Measurements from ENCODE around the gene MYNN. TPM values are rescaled to one million over a fixed set of nuclear protein-coding genes. Genes with fewer than 3 reads are reported as not detected.

MYNN gene
- total RNA-seq, 1 experiment from 2014 or later, result 16.2 TPM

- H3K4me1 ChIP-seq (ENCODE audit: control insufficient read depth, insufficient read depth, low read length), result no peaks in the 10 kb centered on the region
- TF ChIP-seq CTCF (IDR thresholded peaks at IDR 0.05) (no peak), TCF7L2 (IDR thresholded peaks at IDR 0.05; ENCODE audit: low read depth, low read length) (no peak), POLR2AphosphoS5 (IDR thresholded peaks at IDR 0.05; ENCODE audit: low read depth, low read length) (no peak), SIN3A (IDR thresholded peaks at IDR 0.05; ENCODE audit: borderline replicate concordance, insufficient read depth, low read depth, low read length) (no peak)
- TF ChIP-seq, protein P1, sequence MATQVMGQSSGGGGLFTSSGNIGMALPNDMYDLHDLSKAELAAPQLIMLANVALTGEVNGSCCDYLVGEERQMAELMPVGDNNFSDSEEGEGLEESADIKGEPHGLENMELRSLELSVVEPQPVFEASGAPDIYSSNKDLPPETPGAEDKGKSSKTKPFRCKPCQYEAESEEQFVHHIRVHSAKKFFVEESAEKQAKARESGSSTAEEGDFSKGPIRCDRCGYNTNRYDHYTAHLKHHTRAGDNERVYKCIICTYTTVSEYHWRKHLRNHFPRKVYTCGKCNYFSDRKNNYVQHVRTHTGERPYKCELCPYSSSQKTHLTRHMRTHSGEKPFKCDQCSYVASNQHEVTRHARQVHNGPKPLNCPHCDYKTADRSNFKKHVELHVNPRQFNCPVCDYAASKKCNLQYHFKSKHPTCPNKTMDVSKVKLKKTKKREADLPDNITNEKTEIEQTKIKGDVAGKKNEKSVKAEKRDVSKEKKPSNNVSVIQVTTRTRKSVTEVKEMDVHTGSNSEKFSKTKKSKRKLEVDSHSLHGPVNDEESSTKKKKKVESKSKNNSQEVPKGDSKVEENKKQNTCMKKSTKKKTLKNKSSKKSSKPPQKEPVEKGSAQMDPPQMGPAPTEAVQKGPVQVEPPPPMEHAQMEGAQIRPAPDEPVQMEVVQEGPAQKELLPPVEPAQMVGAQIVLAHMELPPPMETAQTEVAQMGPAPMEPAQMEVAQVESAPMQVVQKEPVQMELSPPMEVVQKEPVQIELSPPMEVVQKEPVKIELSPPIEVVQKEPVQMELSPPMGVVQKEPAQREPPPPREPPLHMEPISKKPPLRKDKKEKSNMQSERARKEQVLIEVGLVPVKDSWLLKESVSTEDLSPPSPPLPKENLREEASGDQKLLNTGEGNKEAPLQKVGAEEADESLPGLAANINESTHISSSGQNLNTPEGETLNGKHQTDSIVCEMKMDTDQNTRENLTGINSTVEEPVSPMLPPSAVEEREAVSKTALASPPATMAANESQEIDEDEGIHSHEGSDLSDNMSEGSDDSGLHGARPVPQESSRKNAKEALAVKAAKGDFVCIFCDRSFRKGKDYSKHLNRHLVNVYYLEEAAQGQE (IDR thresholded peaks at IDR 0.05; ENCODE audit: insufficient read depth in 1 of 2, low read depth in 2 of 2, low read length in 1 of 2), result no peak
- POLR2A ChIA-PET, result no interaction called here
- DNase-seq (ENCODE audit: low read depth, low spot score) (no peak), ATAC-seq (peak; percentile 25; the same call in 1 of the 2 replicates)
- H3K27ac ChIP-seq (ENCODE audit: low read length), result no peak overlapping the region
- no peaks in the 10 kb centered on the region for H3K9me3 ChIP-seq (ENCODE audit: control insufficient read depth, insufficient read depth, low read depth, low read length)
- BruUV-seq (replicated peaks), result no TSS peak
- H3K27me3 ChIP-seq (ENCODE audit: control insufficient read depth, insufficient read depth, low read length), result peaks cover 31% of the 10 kb centered on the region
- intact Hi-C loops (cut with micrococcal nuclease; ENCODE audit: unreplicated experiment), result no loop called here
- CTCF ChIA-PET, result no interaction called here
- in situ Hi-C loops (cut with HindIII; ENCODE audit: low pct_unique_long_range_greater_than_20kb, low sequenced_read_pairs), result no loop called here
- peak overlapping the region; percentile 35 to 62 for H3K4me3 ChIP-seq (ENCODE audit: low read depth in 2 of 2, low read length in 2 of 2)
- H3K36me3 ChIP-seq (ENCODE audit: control insufficient read depth, insufficient read depth, low read length), result no peaks in the 10 kb centered on the region
Observed at GRCh38 chr3:169822091-169822490, 48.9 kb downstream of the MYNN start.

DNA sequence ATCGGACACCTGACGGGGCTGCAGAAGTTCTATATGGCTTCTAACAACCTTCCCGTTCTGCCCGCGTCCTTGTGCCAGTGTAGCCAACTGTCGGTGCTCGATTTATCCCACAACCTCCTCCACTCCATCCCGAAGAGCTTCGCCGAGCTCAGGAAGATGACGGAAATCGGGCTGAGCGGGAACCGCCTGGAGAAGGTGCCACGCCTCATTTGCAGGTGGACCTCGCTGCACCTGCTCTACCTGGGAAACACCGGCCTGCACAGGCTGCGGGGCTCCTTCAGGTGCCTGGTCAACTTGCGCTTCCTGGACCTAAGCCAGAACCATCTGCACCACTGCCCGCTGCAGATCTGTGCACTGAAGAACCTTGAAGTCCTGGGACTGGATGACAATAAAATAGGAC, 49.3 kb downstream of the MYNN start:
- Histone ChIP-seq H3K4me1 (ENCODE audit: control insufficient read depth, insufficient read depth, low read length) (no peaks in the 10 kb centered on the region), H3K27ac (ENCODE audit: low read length) (no peak overlapping the region), H3K9me3 (ENCODE audit: control insufficient read depth, insufficient read depth, low read depth, low read length) (no peaks in the 10 kb centered on the region), H3K27me3 (ENCODE audit: control insufficient read depth, insufficient read depth, low read length) (peaks cover 31% of the 10 kb centered on the region), H3K36me3 (ENCODE audit: control insufficient read depth, insufficient read depth, low read length) (no peaks in the 10 kb centered on the region), H3K4me3 (ENCODE audit: low read depth in 2 of 2, low read length in 2 of 2) (peak overlapping the region; percentile 35 to 62)
- ATAC-seq (peak; percentile 65), DNase-seq (ENCODE audit: low read depth, low spot score) (no peak)
- TF ChIP-seq SIN3A (IDR thresholded peaks at IDR 0.05; ENCODE audit: borderline replicate concordance, insufficient read depth, low read depth, low read length) (no peak), TCF7L2 (IDR thresholded peaks at IDR 0.05; ENCODE audit: low read depth, low read length) (no peak), CTCF (IDR thresholded peaks at IDR 0.05) (no peak), POLR2AphosphoS5 (IDR thresholded peaks at IDR 0.05; ENCODE audit: low read depth, low read length) (no peak)
- TF ChIP-seq, protein P1 (IDR thresholded peaks at IDR 0.05; ENCODE audit: insufficient read depth in 1 of 2, low read depth in 2 of 2, low read length in 1 of 2), result no peak
- POLR2A ChIA-PET, result no interaction called here
- intact Hi-C loops (cut with micrococcal nuclease; ENCODE audit: unreplicated experiment), result no loop called here
- in situ Hi-C loops (cut with HindIII; ENCODE audit: low pct_unique_long_range_greater_than_20kb, low sequenced_read_pairs), result no loop called here
- BruUV-seq (replicated peaks), result no TSS peak
- CTCF ChIA-PET, result no interaction called here

Measured in Panc1 (cell line).